ENCODE measurements around the gene POLR2I. TPM values are rescaled to one million over a fixed set of nuclear protein-coding genes. Genes with fewer than 3 reads are reported as not detected.

Gene POLR2I
- total and polyA plus RNA-seq, 12 donors, result 38.0 to 127 (median 72.4) TPM

GRCh38 chr19:36153126-36153525 lies 38.5 kb upstream of the POLR2I start:
- Histone ChIP-seq H3K4me1 (replicated peaks in 1 of 2) (peaks cover 6 to 13% of the 10 kb centered on the region in 2 donors), H3K9me3 (replicated peaks in 1 of 3) (no peaks in the 10 kb centered on the region), H3K4me3 (peak overlapping the region in 1 of 4 donors; percentile 69), H3K27ac (peak overlapping the region; percentile 93 to 98 (median 94)), H3K36me3 (replicated peaks in 1 of 2) (peaks cover 0 to 26% of the 10 kb centered on the region in 2 donors), H3K27me3 (no peaks in the 10 kb centered on the region)
- TF ChIP-seq POLR2A (IDR thresholded peaks at IDR 0.05), result no peak
- TF ChIP-seq, protein P1, sequence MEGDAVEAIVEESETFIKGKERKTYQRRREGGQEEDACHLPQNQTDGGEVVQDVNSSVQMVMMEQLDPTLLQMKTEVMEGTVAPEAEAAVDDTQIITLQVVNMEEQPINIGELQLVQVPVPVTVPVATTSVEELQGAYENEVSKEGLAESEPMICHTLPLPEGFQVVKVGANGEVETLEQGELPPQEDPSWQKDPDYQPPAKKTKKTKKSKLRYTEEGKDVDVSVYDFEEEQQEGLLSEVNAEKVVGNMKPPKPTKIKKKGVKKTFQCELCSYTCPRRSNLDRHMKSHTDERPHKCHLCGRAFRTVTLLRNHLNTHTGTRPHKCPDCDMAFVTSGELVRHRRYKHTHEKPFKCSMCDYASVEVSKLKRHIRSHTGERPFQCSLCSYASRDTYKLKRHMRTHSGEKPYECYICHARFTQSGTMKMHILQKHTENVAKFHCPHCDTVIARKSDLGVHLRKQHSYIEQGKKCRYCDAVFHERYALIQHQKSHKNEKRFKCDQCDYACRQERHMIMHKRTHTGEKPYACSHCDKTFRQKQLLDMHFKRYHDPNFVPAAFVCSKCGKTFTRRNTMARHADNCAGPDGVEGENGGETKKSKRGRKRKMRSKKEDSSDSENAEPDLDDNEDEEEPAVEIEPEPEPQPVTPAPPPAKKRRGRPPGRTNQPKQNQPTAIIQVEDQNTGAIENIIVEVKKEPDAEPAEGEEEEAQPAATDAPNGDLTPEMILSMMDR (IDR thresholded peaks at IDR 0.05), result no peak
- intact Hi-C loops (cut with DNase I), result no loop called here
- 89 to 91% (median 90%) methylated on average over 10 of the region's 10 CpGs for WGBS, 4 donors
- no peak for DNase-seq

GRCh38 chr19:36152352-36153091 lies 37.8 kb upstream of the POLR2I start, which contains the start of gene COX7A1:
Gene COX7A1, minus strand, starts transcription at chr19:36152447. Its CDS starts 40 bp downstream, at chr19:36152407.
- 6 to 15% (median 10%) methylated on average over 12 to 40 of the region's 40 CpGs for WGBS, 4 donors

GRCh38 chr19:36152019-36152351 lies 37.3 kb upstream of the POLR2I start:
- TF ChIP-seq, protein P1 (IDR thresholded peaks at IDR 0.05), result no peak
- TF ChIP-seq POLR2A (IDR thresholded peaks at IDR 0.05), result no peak
- Histone ChIP-seq H3K4me1 (replicated peaks in 1 of 2) (peaks cover 6 to 13% of the 10 kb centered on the region in 2 donors), H3K4me3 (peak overlapping the region in 3 of 4 donors; percentile 33 to 69 (median 55)), H3K27me3 (no peaks in the 10 kb centered on the region), H3K27ac (peak overlapping the region; percentile 93 to 98 (median 94)), H3K36me3 (replicated peaks in 1 of 2) (peaks cover 0 to 38% of the 10 kb centered on the region in 2 donors), H3K9me3 (replicated peaks in 1 of 3) (no peaks in the 10 kb centered on the region)
- intact Hi-C loops (cut with DNase I), result no loop called here
- whole genome bisulfite sequencing, 4 donors, result 13 to 33% (median 24%) methylated on average over 5 to 16 of the region's 16 CpGs
- peak in 1 of 7 donors; percentile 64 for DNase-seq

More at GRCh38 chr19:36152352-36153091, 37.8 kb upstream of the POLR2I start, which contains the start of gene COX7A1:
- peaks cover 6 to 13% of the 10 kb centered on the region in 2 donors for H3K4me1 ChIP-seq (replicated peaks in 1 of 2)
- TF ChIP-seq, protein P1 (IDR thresholded peaks at IDR 0.05), result no peak
- peak; percentile 40 to 82 for TF ChIP-seq POLR2A (IDR thresholded peaks at IDR 0.05)
- no peaks in the 10 kb centered on the region for H3K27me3 ChIP-seq
- peak within 1 kb of the TSS; percentile 93 to 98 (median 94) for H3K27ac ChIP-seq
- H3K36me3 ChIP-seq (replicated peaks in 1 of 2), result peaks cover 0 to 32% of the 10 kb centered on the region in 2 donors
- H3K9me3 ChIP-seq (replicated peaks in 1 of 3), result no peaks in the 10 kb centered on the region
- H3K4me3 ChIP-seq, result peak within 1 kb of the TSS in 3 of 4 donors; percentile 33 to 69 (median 55)
- peak; percentile 77 to 90 (median 83) for DNase-seq
- intact Hi-C loops (cut with DNase I), result no loop called here

GRCh38 chr19:36151144-36152018 lies 36.7 kb upstream of the POLR2I start:
- DNase-seq, result peak; percentile 63 to 89 (median 69)
- intact Hi-C loops (cut with DNase I), result no loop called here
- 32 to 69% (median 56%) methylated on average over 14 to 47 of the region's 47 CpGs for WGBS, 4 donors

More at GRCh38 chr19:36151144-36152018, 36.7 kb upstream of the POLR2I start:
- H3K4me1 ChIP-seq (replicated peaks in 1 of 2), result peaks cover 6 to 13% of the 10 kb centered on the region in 2 donors
- peak overlapping the region; percentile 93 to 98 (median 94) for H3K27ac ChIP-seq
- H3K4me3 ChIP-seq, result peak overlapping the region in 3 of 4 donors; percentile 33 to 69 (median 55)
- no peaks in the 10 kb centered on the region for H3K27me3 ChIP-seq
- TF ChIP-seq, protein P1 (IDR thresholded peaks at IDR 0.05), result no peak
- peak; percentile 41 to 59 for TF ChIP-seq POLR2A (IDR thresholded peaks at IDR 0.05)
- H3K36me3 ChIP-seq (replicated peaks in 1 of 2), result peaks cover 0 to 44% of the 10 kb centered on the region in 2 donors
- H3K9me3 ChIP-seq (replicated peaks in 1 of 3), result no peaks in the 10 kb centered on the region

All from adrenal gland (tissue), 12 donors.